ENCODE results near the gene GSN.

GRCh38 chr9:121328476-121328875 lies 60.5 kb downstream of the GSN start:
- no peak for TF ChIP-seq CTCF (IDR thresholded peaks at IDR 0.05)
- no peak for TF ChIP-seq POLR2A (IDR thresholded peaks at IDR 0.05)

Data from heart left ventricle (tissue), 13 donors.